ENCODE data around the gene SYCN.

SYCN gene

DNA sequence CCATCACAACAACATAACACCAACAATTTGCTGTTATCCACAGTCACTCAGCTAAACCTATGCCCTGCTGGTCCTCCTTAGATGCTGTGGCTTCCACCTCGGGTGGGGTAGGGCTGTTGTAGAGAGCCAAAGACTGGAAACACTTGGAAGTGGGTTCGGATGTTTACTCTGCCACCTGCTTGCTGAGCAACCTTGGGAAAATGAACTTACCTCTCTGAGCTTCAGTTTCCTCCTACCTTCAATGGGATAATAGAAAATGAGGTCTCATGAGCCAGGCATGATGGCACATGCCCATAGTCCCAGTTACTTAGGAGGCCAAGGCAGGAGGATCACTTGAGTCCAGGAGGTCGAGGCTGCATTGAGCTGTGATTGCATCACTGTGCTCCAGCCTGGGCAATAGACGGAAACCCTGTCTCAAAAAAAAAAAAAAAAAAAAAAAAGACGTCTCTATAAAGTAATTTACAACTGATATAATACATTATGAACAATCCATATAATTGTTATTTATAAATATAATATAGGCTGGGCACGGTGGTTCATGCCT is 3.3 kb upstream of the SYCN start:
- Histone ChIP-seq H3K4me3 (ENCODE audit: insufficient read depth, low read depth, low read length, poor library complexity, severe bottlenecking) (no peak overlapping the region), H3K4me1 (ENCODE audit: control insufficient read depth, insufficient read depth, low read length, poor library complexity, severe bottlenecking) (no peaks in the 10 kb centered on the region), H3K27me3 (replicated peaks; ENCODE audit: control insufficient read depth, insufficient read depth, low read length, poor library complexity, severe bottlenecking) (peaks cover 11% of the 10 kb centered on the region), H3K27ac (ENCODE audit: insufficient read depth, low read length, poor library complexity, severe bottlenecking) (no peak overlapping the region), H3K36me3 (ENCODE audit: control insufficient read depth, insufficient read depth, low read length) (no peaks in the 10 kb centered on the region), H3K9me3 (ENCODE audit: control insufficient read depth, low read length) (no peaks in the 10 kb centered on the region)
- DNase-seq: no peak

- peaks cover 17% of the 10 kb centered on the region for H3K27me3 ChIP-seq (replicated peaks; ENCODE audit: control insufficient read depth, insufficient read depth, low read length, poor library complexity, severe bottlenecking)
- no peaks in the 10 kb centered on the region for H3K4me1 ChIP-seq (ENCODE audit: control insufficient read depth, insufficient read depth, low read length, poor library complexity, severe bottlenecking)
- H3K4me3 ChIP-seq (ENCODE audit: insufficient read depth, low read depth, low read length, poor library complexity, severe bottlenecking): no peak overlapping the region
- no peaks in the 10 kb centered on the region for H3K9me3 ChIP-seq (ENCODE audit: control insufficient read depth, low read length)
- no peak overlapping the region for H3K27ac ChIP-seq (ENCODE audit: insufficient read depth, low read length, poor library complexity, severe bottlenecking)
- no peak for DNase-seq
- H3K36me3 ChIP-seq (ENCODE audit: control insufficient read depth, insufficient read depth, low read length): no peaks in the 10 kb centered on the region
Measured at GRCh38 chr19:39206122-39206521, 2.1 kb upstream of the SYCN start.

DNA sequence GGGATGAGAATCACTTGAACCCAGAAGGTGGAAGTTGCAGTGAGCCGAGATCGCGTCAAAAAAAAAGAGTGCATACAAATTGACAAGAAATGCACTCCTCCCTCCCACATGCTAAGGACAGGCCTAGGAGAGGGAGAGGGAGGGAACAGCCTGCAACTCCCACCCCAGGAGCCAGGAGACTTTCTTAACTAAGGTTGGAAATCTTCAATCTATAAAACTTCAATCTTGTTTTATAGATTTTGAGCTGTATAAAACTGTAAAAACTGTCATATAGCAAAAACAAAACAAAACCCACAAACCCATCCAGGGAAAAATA is 1.3 kb upstream of the SYCN start:
- Histone ChIP-seq H3K27me3 (replicated peaks; ENCODE audit: control insufficient read depth, insufficient read depth, low read length, poor library complexity, severe bottlenecking) (peaks cover 17% of the 10 kb centered on the region), H3K9me3 (ENCODE audit: control insufficient read depth, low read length) (no peaks in the 10 kb centered on the region), H3K4me1 (ENCODE audit: control insufficient read depth, insufficient read depth, low read length, poor library complexity, severe bottlenecking) (no peaks in the 10 kb centered on the region), H3K36me3 (ENCODE audit: control insufficient read depth, insufficient read depth, low read length) (no peaks in the 10 kb centered on the region), H3K4me3 (ENCODE audit: insufficient read depth, low read depth, low read length, poor library complexity, severe bottlenecking) (no peak overlapping the region), H3K27ac (ENCODE audit: insufficient read depth, low read length, poor library complexity, severe bottlenecking) (no peak overlapping the region)
- no peak for DNase-seq

- Histone ChIP-seq H3K9me3 (ENCODE audit: control insufficient read depth, low read length) (no peaks in the 10 kb centered on the region), H3K36me3 (ENCODE audit: control insufficient read depth, insufficient read depth, low read length) (no peaks in the 10 kb centered on the region), H3K27me3 (replicated peaks; ENCODE audit: control insufficient read depth, insufficient read depth, low read length, poor library complexity, severe bottlenecking) (peaks cover 20% of the 10 kb centered on the region), H3K27ac (ENCODE audit: insufficient read depth, low read length, poor library complexity, severe bottlenecking) (no peak overlapping the region), H3K4me3 (ENCODE audit: insufficient read depth, low read depth, low read length, poor library complexity, severe bottlenecking) (no peak overlapping the region), H3K4me1 (ENCODE audit: control insufficient read depth, insufficient read depth, low read length, poor library complexity, severe bottlenecking) (no peaks in the 10 kb centered on the region)
- DNase-seq: no peak
Measured at GRCh38 chr19:39202998-39203355, 1.1 kb downstream of the SYCN start.

DNA sequence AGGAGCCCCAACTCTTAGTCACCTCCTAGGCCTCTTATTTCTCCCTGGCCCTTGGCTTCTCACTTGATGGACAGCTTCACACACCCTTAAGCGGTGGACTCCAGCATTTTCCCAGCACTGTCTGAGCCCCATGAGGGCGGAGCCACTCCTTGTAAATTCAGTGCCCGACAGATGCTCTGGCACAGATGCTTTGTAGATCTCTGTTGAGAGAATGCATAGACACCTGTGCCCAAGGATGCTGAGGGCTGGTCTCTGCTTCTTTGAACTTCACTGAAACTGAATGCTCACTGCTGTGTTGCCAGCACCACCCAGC is 3.3 kb downstream of the SYCN start:
- Histone ChIP-seq H3K27me3 (replicated peaks; ENCODE audit: control insufficient read depth, insufficient read depth, low read length, poor library complexity, severe bottlenecking) (peaks cover 27% of the 10 kb centered on the region), H3K36me3 (ENCODE audit: control insufficient read depth, insufficient read depth, low read length) (no peaks in the 10 kb centered on the region), H3K27ac (ENCODE audit: insufficient read depth, low read length, poor library complexity, severe bottlenecking) (no peak overlapping the region), H3K4me1 (ENCODE audit: control insufficient read depth, insufficient read depth, low read length, poor library complexity, severe bottlenecking) (peaks cover 16% of the 10 kb centered on the region), H3K4me3 (ENCODE audit: insufficient read depth, low read depth, low read length, poor library complexity, severe bottlenecking) (no peak overlapping the region), H3K9me3 (ENCODE audit: control insufficient read depth, low read length) (no peaks in the 10 kb centered on the region)
- no peak for DNase-seq

DNA sequence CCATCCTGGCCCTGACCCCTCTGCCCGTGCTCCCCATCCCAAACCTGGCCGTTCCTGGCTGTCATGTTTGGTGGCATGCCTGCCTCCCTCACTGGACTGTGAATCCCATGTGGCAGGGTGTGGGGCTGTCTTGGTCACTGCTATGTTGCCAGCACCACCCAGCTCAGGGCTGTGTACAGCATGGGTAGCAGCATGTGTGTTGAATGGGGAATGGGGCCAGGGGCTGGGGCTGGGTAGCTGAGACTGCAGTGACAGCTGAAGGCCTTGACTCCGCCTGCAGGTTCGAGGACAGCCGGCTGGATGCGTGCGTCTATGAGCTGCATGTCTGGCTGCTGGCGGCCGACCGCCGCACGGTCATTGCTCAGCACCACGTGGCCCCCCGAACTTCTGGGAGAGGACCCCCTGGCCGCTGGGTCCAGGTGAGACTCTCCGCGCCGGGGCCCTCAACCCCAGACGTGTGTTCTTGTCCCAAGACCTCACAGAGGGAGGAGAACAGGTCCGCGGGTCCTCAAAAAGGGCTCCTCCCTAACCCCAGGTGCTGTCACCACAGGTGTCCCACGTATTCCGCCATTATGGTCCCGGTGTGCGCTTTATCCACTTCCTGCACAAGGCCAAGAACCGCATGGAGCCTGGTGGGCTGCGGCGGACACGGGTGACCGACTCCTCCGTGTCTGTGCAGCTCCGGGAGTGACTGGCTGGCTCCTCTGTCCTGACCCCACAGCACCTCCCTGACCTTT is 3.8 kb downstream of the SYCN start:
- Histone ChIP-seq H3K4me3 (ENCODE audit: insufficient read depth, low read depth, low read length, poor library complexity, severe bottlenecking) (no peak overlapping the region), H3K9me3 (ENCODE audit: control insufficient read depth, low read length) (no peaks in the 10 kb centered on the region), H3K36me3 (ENCODE audit: control insufficient read depth, insufficient read depth, low read length) (no peaks in the 10 kb centered on the region), H3K4me1 (ENCODE audit: control insufficient read depth, insufficient read depth, low read length, poor library complexity, severe bottlenecking) (peaks cover 21% of the 10 kb centered on the region), H3K27ac (ENCODE audit: insufficient read depth, low read length, poor library complexity, severe bottlenecking) (no peak overlapping the region), H3K27me3 (replicated peaks; ENCODE audit: control insufficient read depth, insufficient read depth, low read length, poor library complexity, severe bottlenecking) (peaks cover 28% of the 10 kb centered on the region)
- no peak for DNase-seq

GRCh38 chr19:39199025-39199424 is 5.0 kb downstream of the SYCN start:
- DNase-seq: no peak
- peaks cover 23% of the 10 kb centered on the region for H3K4me1 ChIP-seq (ENCODE audit: control insufficient read depth, insufficient read depth, low read length, poor library complexity, severe bottlenecking)
- no peaks in the 10 kb centered on the region for H3K9me3 ChIP-seq (ENCODE audit: control insufficient read depth, low read length)
- H3K27me3 ChIP-seq (replicated peaks; ENCODE audit: control insufficient read depth, insufficient read depth, low read length, poor library complexity, severe bottlenecking): peaks cover 28% of the 10 kb centered on the region
- H3K4me3 ChIP-seq (ENCODE audit: insufficient read depth, low read depth, low read length, poor library complexity, severe bottlenecking): no peak overlapping the region
- H3K36me3 ChIP-seq (ENCODE audit: control insufficient read depth, insufficient read depth, low read length): no peaks in the 10 kb centered on the region
- no peak overlapping the region for H3K27ac ChIP-seq (ENCODE audit: insufficient read depth, low read length, poor library complexity, severe bottlenecking)

GRCh38 chr19:39197808-39198207 is 6.3 kb downstream of the SYCN start:
- Histone ChIP-seq H3K4me3 (ENCODE audit: insufficient read depth, low read depth, low read length, poor library complexity, severe bottlenecking) (no peak overlapping the region), H3K27ac (ENCODE audit: insufficient read depth, low read length, poor library complexity, severe bottlenecking) (no peak overlapping the region), H3K36me3 (ENCODE audit: control insufficient read depth, insufficient read depth, low read length) (no peaks in the 10 kb centered on the region), H3K4me1 (ENCODE audit: control insufficient read depth, insufficient read depth, low read length, poor library complexity, severe bottlenecking) (peaks cover 23% of the 10 kb centered on the region), H3K9me3 (ENCODE audit: control insufficient read depth, low read length) (no peaks in the 10 kb centered on the region), H3K27me3 (replicated peaks; ENCODE audit: control insufficient read depth, insufficient read depth, low read length, poor library complexity, severe bottlenecking) (peaks cover 21% of the 10 kb centered on the region)
- DNase-seq: no peak

DNA sequence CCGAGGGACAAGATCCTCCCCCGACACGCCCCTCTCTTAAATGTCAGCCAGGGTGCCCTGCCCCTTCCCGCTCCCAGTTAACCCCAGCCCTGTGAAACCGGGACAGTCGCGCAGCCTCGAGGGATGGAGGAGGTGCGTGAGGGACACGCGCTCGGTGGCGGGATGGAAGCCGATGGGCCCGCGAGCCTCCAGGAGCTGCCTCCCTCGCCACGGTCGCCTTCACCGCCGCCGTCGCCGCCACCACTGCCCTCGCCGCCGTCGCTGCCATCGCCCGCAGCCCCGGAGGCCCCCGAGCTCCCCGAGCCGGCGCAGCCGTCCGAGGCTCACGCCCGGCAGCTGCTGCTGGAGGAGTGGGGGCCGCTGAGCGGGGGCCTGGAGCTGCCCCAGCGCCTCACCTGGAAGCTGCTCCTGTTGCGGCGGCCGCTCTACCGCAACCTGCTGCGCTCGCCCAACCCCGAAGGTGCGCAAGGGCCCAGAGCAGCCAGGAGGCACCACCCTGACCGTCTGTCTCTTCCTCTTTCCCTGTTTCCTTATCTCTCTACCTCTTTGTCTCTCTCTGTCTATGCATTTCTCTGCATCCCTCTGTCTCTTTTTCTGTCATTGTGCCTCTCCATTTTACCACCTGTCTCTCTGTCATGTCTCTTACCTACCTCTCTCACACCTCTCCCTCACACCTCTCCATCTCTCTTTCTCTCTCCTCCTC is 7.1 kb downstream of the SYCN start, which contains the start of gene NCCRP1:
Gene NCCRP1, plus strand, starts transcription at position 105 of the 703 bp plus-strand sequence. Its CDS starts 19 bp downstream, at position 124.
- H3K4me1 ChIP-seq (ENCODE audit: control insufficient read depth, insufficient read depth, low read length, poor library complexity, severe bottlenecking): peaks cover 23% of the 10 kb centered on the region
- H3K4me3 ChIP-seq (ENCODE audit: insufficient read depth, low read depth, low read length, poor library complexity, severe bottlenecking): peak within 1 kb of the TSS; percentile 25
- no peaks in the 10 kb centered on the region for H3K9me3 ChIP-seq (ENCODE audit: control insufficient read depth, low read length)
- DNase-seq: no peak
- H3K36me3 ChIP-seq (ENCODE audit: control insufficient read depth, insufficient read depth, low read length): no peaks in the 10 kb centered on the region
- H3K27me3 ChIP-seq (replicated peaks; ENCODE audit: control insufficient read depth, insufficient read depth, low read length, poor library complexity, severe bottlenecking): peaks cover 16% of the 10 kb centered on the region
- no peak within 1 kb of the TSS for H3K27ac ChIP-seq (ENCODE audit: insufficient read depth, low read length, poor library complexity, severe bottlenecking)

DNA sequence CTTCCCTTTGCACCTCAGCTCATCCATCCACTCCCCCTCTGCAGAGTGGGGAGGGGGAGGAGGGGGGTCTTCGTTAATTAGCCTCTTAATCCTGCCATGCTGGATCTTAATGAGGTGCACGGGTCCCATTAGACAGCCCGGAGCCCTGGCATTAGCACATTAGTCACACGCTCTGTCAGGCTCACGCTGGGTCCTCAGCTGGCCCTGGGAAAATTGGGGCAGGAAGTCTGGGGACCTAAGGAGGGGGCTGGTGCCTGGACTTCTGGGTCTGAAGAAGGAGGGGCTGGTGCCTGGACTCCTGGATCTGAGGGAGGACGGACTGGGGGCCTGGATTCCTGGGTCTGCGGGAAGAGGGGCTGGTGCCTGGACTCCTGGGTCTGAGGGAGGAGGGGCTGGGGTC is 7.7 kb downstream of the SYCN start:
- H3K9me3 ChIP-seq (ENCODE audit: control insufficient read depth, low read length): no peaks in the 10 kb centered on the region
- no peak for DNase-seq
- no peak overlapping the region for H3K27ac ChIP-seq (ENCODE audit: insufficient read depth, low read length, poor library complexity, severe bottlenecking)
- peaks cover 23% of the 10 kb centered on the region for H3K4me1 ChIP-seq (ENCODE audit: control insufficient read depth, insufficient read depth, low read length, poor library complexity, severe bottlenecking)
- H3K4me3 ChIP-seq (ENCODE audit: insufficient read depth, low read depth, low read length, poor library complexity, severe bottlenecking): no peak overlapping the region
- no peaks in the 10 kb centered on the region for H3K36me3 ChIP-seq (ENCODE audit: control insufficient read depth, insufficient read depth, low read length)
- peaks cover 10% of the 10 kb centered on the region for H3K27me3 ChIP-seq (replicated peaks; ENCODE audit: control insufficient read depth, insufficient read depth, low read length, poor library complexity, severe bottlenecking)

All from effector memory CD4-positive, alpha-beta T cell (primary cell).